ENCODE results near the gene SCAPER.

GRCh38 chr15:76514282-76514681 lies 390.9 kb downstream of the SCAPER start:
- TF ChIP-seq CTCF (IDR thresholded peaks at IDR 0.05): no peak
- TF ChIP-seq EP300 (IDR thresholded peaks at IDR 0.05): no peak
- no peak for TF ChIP-seq POLR2A (IDR thresholded peaks at IDR 0.05; ENCODE audit: low read depth)

Measured in esophagus muscularis mucosa (tissue), 4 donors.